ENCODE data around the gene RAD51D.
A peak's percentile ranks its signal among the peaks of the same experiment; 100 is the strongest.
"Not testable (repeated sequence)": the region's sequence is repeated elsewhere in the genome, so short reads cannot be mapped to it uniquely, and the experiment has no call there.

RAD51D gene

DNA sequence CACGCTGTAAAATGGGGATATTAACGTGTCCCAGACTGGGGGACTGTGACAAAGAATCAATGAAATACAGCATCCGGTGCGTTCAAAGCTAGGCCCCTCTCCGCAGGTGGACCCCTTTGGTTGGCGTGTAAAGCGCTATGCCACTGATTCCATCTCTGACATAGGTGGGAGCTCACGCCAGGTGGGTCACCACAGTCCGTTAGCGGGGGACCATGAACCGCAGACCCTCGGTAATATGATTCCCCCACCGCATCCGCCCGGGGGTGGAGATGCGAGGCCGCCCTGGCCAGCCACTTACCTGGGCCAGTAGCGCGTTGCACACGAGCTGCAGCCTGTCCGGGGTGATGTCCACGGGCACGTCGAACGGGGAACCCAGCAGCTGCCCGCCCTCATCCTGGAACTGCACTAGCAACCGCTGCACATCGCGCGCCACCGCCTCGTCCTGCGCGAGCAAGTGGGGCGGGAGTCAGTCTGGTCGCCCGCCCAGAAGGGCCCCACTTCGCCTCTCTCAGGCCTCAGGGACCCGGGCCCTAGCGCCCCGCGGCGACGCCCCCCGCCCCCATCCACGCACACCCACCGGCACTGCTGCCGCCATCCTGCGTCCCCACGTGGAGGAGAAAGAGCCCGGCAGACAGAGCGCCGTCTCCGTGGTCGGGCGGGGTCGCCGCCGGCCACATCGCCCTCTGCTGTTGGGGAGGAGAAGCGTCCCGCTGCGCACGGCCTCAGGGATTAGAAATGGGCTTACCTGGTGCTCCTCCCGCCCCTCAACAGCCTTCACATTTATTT is 22.2 kb upstream of the RAD51D start, which contains the start of gene NLE1:
TSS of gene NLE1 (minus strand) at position 623 of the 786 bp plus-strand sequence. CDS start at position 595, 28 bp downstream.
- peak; percentile 95 for DNase-seq (ENCODE audit: low spot score)

DNA sequence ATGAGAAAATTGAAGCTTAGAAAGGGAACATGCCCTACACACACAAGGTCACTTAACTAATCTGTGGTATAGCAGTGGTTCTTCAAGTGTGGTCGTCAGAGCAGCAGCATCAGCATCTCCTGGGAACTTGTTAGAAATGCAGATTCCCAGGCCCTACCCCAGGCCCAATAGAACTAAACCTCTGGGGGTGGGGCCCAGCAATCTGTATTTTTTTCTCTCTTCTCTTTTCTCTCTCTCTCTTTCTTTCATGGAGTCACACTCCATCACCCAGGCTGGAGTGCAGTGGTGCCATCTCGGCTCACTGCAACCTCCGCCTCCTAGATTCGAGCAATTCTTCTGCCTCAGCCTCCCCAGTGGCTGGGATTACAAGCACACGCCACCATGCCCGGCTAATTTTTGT is 18.6 kb upstream of the RAD51D start:
- DNase-seq (ENCODE audit: low spot score): no peak

DNA sequence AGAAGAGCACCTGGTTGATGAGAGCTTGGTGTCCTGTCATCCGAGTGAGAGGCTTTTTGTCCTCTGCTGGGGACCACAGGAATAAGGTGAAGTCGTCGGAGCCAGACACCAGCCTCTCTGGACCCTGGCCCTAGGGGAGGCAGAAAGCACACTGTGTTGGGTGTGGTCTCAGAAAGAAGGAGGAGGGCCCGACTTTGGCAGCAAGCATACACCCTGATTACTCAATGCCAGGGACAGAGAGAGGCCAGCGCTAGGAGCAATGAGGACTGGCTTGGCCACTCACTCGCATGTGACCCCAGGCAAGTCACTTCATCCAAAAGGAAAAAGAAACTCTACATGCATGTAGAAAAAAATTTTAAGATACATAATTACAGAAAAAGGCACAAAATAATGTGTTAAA is 15.7 kb upstream of the RAD51D start:
- DNase-seq (ENCODE audit: low spot score): no peak

DNA sequence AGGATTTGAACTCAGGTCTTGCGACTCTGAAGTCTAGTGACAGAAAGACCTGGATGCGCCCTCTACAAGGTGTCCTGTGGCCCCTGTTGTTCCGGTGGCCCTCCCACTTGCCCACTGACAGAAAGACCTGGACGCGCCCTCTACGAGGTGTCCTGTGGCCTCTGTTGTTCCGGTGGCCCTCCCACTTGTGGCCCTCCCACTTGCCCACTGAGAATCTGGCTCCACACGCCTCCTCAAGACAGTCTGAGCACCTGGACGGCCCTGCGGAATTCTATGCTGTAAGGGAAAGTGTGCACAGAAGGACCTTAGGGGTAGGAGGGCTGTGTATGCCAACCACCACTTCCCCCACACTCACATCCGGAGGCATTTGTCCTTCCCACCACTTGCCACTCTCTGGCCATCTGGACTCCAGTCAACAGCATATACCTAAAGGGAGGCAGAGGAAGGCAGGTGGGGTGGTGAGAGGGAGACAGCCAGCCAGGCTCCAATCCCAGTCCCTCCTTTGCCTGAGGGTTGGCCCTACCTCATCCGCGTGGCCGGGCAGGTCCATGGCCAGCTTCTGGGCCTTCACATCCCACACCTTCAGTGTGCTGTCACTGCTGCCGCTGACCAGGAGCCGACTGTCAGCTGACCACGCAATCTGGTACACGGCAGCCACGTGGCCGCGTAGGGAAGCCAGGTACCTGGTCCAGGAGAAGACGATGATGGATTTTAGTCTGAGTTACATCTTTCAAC is 13.3 kb upstream of the RAD51D start:
- DNase-seq (ENCODE audit: low spot score): peak; percentile 4

DNA sequence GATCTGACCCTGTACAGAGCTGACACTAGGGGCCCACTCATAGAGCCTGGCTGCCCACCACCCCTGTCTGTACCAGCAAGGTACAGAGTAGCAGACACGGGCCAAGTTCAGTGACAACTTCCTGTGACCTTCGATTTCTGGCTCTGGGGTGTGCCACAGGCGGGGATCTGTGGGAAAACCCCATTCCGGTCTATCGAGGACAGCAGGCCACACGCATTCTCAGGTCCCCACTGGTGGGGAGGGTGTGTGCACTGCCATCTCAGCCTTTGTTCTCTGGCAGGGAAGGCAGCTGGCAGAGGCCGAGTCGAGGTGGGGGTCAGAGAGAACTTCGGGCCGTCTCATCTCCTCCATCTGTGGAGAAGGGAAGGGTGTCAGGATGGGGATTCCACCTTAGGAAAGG is 12.4 kb upstream of the RAD51D start:
- no peak for DNase-seq (ENCODE audit: low spot score)

DNA sequence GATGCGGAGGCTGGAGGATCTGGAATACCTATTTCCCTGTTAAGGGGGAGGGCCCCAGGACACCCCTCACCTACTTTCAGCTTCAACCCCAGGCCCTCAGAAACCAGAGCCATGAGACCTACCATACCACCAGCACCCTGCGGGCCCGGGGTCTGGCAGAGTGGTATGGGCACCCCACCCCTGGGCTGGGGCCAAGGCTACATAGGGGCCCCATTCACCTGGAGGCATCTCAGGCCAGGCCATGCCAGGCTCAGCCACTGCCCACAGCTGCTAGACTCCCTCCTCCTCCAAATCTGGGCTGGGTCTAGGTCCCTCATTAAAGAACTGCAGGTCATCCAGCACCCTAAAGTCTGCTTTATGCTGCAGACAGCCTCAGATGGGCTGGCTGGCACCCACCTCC is 10.7 kb upstream of the RAD51D start:
- DNase-seq (ENCODE audit: low spot score): no peak

DNA sequence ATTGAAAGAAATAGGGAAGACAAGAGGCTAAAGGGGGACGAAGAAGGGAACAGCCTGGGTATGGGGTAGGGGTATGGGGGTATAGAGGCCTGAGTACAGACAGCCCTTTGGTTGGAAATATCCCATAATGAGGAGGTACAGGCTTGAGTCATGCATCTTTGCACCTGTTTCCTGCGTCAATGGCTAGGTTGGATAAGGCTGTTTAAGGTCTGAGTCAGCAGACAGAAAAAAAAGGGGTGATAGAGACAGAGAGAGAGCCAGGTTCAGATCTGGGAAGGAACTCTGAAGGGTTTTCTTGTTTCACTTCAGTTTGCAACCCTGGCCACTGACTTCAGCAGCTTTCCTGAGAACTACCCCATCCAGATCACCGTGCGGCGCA is 10.3 kb upstream of the RAD51D start:
- no peak for DNase-seq (ENCODE audit: low spot score)

DNA sequence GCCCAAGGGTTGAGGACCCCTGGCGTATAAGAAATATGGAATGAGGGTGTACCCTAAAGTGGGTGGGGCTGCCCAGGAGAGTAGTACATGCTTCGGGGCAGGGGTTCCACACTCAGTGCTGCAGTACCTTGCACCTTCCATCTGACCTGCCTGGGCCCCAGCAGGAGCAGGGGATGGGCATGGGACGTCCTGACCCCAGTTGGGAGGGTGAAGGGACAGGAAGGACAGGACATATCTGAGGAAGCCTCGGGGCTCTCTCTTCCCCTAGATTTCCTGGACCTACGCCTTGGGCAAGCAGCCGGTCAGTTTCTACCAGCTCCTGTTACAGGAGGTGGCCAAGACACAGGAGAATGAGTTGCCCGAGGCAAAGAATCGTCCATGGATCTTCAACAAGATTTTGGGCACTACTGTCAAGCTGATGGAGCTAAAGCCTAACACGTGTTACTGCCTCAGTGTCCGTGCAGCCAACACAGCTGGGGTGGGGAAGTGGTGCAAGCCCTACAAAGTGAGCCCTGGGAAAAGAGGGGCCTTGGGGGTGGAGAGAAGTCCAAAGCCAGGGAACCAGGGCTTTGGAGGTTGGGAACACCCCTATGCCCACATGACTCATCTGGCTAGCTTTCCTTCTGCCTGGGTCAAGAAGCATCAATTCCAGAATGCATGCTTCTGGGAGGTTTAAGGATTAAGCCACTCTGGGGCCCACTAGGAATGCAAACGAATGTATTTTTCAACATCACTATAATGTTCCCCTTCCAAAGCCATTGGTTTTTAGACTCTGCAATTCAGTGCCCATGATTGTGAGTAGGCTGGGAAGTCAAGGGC is 9.7 kb upstream of the RAD51D start:
- peak; percentile 70 for DNase-seq (ENCODE audit: low spot score)

DNA sequence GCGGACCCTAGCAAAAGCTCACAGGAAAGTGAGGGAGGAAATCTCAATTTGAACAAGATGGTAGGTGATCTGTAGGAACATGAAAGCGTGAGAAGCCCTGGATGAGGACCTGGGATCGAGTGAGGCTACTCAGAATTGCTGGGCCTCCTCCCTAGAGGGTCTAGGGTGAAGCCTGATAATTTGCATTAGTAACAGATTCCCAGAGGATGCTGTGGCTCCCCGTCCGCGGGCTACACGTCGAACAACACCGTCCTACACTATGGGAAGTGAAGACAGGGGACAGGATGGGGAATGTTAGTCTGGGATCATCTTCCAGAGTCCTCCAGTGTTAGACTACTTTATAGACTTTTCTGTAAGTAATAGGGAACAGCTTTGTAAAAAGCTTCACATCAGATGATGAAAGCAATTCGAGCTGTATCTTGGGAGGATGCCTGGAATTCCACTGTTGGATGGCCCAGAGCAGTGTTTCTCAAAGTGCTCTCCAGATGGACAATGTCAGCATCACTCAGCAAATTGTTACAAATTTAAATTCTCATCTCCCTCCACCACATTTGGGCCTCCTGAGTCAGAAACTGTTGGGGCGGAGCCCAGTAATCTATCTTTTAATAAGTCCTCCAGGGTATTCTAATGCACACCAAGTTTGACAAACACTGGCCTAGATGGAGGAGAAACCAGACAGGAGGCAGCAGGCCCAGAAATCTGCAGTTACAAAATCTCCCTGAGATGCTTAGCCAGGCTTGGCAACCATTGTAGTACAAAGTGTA is 8.3 kb upstream of the RAD51D start:
- DNase-seq (ENCODE audit: low spot score): peak; percentile 81

DNA sequence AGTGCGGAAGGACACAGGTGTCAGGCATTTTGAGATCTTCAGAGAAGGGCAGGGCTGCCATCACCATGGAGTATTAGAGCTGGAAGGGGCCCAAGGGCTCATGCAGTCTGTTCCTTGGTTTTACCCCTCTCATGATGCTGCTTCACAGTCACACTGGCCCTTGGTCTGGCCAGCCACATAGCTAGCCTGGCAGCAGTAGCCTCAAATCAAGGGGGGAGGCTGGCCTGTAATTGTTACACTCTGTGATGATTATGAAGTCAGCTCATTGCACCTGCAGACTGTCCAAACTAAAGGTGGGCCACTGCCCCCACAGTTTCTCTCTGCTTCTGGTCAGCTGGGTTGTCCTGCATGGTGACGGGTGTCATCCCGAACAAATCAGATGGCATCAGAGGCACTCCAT is 1.7 kb upstream of the RAD51D start, which contains the start of gene FNDC8:
TSS of gene FNDC8 (plus strand) at position 301 of the 400 bp plus-strand sequence. CDS start at position 380, 79 bp downstream.
- no peak for DNase-seq (ENCODE audit: low spot score)

DNA sequence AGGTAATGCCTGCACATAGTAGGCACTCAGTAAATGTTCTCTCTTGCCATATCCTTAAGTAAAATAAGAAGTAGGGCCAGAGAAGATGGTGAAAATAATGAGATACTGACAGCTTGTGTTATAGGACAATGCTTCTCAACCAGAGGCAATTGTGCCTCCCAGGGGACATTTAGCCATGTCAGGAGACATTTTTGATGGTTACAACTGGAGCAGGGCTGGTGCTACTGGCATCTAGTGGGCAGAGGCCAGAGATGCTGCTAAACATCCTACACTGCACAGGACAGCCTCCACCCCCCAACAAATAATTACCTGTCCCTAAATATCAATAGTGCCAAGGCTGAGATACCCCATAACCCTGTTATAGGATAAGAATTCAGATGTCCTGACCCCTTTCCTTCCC is 1.7 kb downstream of the RAD51D start:
- DNase-seq (ENCODE audit: low spot score): no peak

DNA sequence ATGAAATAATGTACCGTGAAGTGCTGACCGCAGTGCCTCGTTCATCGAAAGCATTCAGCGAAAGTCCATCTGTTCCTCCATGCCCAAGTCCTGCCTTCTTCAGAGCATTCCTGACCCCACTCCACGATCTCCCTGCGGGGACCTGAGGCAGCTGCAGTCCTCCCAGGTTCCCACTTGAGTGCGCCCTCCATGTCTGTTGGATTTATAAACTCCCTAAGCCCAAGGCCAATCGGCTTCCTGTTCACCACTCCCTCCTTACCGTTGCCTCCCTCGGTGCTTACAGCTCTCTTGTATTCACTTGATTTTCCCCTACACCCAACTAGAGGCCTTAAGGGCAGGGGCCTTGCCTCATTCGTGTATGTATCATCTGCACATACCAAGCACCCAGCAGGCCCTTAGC is 2.8 kb downstream of the RAD51D start:
- peak; percentile 2 for DNase-seq (ENCODE audit: low spot score)

DNA sequence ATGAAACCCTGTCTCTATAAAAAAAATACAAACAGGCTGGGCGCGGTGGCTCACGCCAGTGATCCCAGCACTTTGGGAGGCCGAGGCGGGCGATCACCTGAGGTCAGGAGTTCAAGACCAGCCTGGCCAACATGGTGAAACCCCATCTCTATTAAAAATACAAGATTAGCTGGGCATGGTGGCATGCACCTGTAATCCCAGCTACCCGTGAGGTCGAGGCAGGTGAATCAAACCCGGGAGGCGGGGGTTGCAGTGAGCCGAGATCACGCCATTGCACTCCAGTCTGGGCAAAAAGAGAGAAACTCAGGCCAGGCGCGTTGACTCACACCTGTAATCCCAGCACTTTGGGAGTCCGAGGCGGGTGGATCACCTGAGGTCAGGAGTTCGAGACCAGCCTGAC is 8.9 kb downstream of the RAD51D start:
- DNase-seq (ENCODE audit: low spot score): not testable (repeated sequence)

DNA sequence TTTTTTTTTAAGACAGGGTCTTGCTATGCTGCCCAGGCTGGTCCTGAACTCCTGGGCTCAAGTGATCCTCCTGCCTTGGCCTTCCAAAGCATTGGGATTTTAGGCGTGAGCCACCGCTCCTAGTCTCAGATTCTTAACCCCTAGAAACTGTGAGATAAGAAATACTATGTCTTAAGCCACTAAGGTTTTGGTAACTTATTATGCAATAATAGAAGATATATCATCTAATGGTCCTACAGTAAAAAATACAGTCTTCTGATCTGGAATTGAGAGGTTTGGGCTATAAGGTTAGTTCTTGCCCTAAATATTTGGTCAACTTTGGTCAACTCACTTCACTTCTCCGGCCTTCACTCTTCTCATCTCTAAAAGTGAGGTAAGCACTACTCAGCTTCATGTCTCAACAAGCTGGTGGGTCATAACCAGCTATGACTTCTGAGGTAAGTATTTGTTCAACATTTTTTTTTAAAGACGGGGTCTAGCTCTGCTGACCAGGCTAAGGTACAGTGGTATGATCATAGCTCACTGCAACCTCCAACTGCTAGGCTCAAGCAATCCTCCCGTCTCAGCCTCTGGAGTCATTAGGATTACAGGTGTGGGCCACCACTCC is 14.7 kb downstream of the RAD51D start:
- DNase-seq (ENCODE audit: low spot score): no peak

DNA sequence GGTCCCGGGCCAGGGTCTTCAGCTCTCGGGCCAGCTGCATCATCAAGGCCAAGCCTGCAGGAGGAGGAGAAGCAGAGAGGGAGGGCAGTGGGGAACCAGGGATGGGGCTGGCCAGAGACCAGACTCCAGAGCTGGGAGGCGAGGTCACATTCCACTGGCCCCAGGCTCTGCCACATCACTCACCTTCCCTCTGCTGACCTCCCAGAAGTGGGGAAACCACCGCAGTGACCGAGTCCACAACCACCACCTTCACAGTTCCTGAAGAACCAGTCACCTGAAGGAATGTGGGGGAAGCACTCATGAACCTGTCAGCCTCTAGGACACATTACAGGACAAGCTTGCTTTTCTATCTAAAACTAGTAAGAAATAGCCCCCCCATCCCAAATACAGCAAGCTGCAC is 16.4 kb downstream of the RAD51D start:
- no peak for DNase-seq (ENCODE audit: low spot score)

DNA sequence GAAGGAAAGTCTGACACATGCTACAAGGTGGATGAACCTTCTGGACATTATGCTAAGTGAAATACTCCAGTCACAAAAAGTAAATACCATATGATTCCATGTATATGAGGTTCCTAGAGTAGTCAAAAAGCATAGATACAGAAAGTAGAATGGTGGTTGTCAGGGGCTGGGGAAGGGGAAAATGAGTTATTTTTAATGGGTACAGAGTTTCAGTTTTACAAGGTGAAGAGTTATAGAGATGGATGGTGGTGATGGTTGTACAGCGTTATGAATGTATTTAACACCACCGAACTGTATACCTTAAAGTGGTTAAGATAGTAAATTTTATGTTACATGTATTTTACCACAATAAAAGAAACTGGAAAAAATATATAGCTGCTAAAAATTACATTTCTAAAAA is 17.9 kb downstream of the RAD51D start:
- DNase-seq (ENCODE audit: low spot score): no peak

DNA sequence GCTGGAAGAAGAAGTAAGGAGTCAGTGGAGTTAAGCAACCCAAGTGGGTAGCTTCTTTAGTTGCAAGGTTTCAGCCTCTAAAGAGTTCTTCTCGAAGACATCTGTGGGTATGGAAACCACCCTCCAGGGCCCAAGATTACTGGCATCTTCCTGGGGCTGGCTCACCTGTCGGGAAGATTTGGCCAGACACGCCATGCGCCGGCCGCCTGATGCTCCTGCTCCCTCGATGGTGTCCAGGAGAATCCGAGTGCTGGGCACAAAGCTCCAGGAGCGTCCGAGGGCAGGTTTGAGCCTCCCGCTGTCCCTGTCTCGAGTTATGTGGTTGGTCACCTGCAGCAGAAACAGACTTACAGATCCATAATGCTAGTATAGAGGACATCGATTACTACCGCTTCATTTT is 18.6 kb downstream of the RAD51D start:
- DNase-seq (ENCODE audit: low spot score): no peak

DNA sequence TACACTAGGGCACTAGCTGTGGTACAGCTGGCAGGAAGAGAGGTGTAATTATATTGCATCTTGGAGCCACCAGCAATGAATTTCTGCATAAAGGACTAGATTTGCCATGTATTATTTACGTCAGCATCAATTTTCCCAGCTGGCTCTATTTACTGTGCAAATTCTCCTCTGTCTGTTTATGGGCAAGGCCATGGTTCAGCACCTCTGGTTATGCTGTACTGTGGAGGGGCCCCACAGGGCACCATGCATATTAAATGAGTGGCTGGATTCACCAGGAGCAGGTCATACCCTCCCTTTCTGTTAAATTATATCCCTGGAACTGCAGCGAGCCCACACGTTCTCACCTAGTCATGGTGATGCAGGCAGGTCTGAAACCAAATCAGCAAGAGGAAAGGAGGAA is 19.8 kb downstream of the RAD51D start:
- DNase-seq (ENCODE audit: low spot score): no peak

DNA sequence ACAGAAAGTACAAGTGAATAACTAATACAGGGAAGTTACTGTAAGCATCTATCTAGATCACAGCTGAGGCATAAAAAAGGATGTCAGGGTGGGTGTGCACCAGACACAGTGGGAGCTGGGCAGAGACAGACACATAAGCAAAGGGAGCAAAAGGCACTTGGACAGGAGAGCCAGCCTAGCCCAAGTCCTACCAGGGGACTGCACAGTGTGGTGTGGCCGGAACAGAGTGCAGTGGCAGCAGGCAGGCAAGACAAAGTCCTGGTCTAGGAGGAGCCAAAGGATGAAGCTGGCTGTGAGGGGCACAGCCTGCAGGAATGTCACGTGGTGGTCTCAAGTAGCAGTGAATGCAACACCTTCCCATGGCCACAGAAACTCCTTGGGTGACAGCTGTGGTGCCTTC is 21.9 kb downstream of the RAD51D start:
- no peak for DNase-seq (ENCODE audit: low spot score)

DNA sequence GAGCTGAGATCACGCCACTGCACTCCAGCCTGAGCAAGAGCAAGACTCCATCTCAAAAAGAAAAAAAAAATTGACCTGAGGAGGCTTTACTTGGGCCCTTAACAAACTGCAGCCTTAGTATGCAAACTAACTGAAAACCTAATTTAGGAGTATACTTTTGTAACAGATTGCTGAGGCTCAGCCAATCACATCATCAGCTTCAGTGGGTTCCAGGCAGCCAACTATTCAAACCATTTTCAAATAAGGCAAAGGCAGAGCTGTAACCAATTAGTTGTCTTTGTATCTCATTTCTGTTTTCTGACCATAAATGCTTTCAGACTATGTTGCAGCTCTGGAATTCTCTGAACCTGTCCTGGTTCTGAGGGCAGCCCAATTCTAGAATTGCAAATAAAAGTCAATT is 23.9 kb downstream of the RAD51D start:
- no peak for DNase-seq (ENCODE audit: low spot score)

DNA sequence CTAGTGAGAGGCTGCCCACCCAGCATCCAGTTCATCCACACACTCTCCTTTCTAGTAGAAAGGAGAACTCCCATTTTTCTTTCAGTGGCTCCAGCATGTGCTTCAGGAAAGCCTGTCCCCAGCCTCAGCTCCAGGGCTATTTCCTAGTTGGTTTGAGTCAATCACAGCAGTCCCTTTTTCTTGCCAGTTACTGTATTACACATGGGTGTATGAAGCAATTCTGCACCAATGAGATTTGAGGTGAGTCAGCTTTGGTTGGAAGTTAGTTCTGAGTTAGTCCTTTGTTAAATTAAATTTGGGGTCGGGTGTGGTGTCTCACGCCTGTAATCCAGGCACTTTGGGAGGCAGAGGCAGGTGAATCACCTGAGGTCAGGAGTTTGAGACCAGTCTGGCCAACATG is 24.8 kb downstream of the RAD51D start:
- DNase-seq (ENCODE audit: low spot score): peak; percentile 82
